Ureter (tissue), 1 donor: ENCODE data around the gene POP5. TPM values are rescaled to one million over a fixed set of nuclear protein-coding genes. Genes with fewer than 3 reads are reported as not detected.

ENCODE experiments used
- DNase-seq: peaks from one replicate; pipeline ENCODE4 v3.0.0-alpha.2; 2020; ENCODE audit warnings: low spot score
- total RNA-seq: library from RNA; stranded (reverse); gene quantifications from one replicate; pipeline ENCODE4 v1.2.4, GENCODE V29; 2023
- donor health status: DM: yes; HTN: yes; CAD: no.

The POP5 gene
- total RNA-seq, 1 donor from 2014 or later: 54.6 TPM

- no peak for DNase-seq
Measured at GRCh38 chr12:120588948-120589930, 8.0 kb upstream of the POP5 start.

- no peak for DNase-seq
Measured at GRCh38 chr12:120588371-120588770, 7.2 kb upstream of the POP5 start.

DNA sequence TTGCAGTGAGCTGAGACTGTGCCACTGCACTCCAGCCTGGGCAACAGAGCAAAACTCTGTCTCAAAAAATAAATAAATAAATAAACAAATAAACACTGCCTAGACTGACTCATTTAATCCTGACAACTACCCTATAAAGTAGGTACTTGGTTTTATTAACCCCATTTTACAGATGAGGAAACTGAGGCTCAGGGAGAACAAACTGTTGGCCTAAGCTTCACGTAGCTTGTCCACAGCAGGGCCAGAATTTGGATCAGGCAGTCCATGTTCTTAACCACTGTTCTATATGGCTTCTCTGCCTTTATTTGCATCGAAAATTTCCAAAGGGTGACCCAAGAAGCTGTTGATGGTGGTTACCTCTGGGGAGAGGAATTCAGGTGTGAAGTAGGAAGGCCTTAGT is 5.7 kb upstream of the POP5 start:
- DNase-seq: no peak

GRCh38 chr12:120586206-120586605 is 5.0 kb upstream of the POP5 start:
- no peak for DNase-seq

DNA sequence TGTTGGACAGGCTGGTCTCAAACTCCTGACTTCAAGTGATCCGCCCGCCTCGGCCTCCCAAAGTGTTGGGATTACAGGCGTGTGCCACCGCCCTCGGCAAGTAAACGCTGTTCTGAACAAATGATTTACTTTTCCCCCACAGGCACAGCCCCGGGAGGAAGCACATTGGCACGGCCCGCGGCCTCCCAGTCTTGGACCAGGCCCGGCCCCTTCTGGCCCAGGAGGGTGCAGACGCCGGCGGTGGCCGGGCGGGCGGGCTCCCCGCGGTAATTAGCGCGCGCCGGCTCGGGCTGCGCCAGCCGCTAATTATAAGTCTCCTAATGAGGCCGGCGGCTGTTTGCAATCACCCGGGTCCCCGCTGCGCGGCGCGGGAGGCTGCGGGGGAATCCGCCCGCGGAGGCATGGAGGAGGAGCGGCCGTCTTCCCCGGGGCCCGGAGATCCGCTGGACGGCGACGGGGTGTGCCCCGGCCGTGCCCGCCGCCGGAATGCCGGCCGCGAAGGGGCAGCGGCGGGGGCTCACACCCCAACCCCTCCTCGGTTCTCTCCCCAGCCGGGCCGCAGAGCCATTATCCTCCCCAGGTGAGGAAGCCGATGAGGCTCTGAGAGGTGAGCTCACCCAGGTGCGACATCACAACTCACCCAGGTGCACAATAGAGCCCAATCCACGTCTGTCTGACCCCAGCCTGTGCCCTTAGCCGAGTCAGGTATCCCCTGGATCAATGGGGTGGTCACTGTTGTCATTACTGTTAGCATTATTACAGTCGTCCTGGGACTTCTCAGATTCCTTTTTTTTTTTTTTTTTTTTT is 3.3 kb upstream of the POP5 start:
- peak; percentile 54 for DNase-seq

- peak; percentile 80 for DNase-seq
Measured at GRCh38 chr12:120583478-120584030, 2.4 kb upstream of the POP5 start.

- DNase-seq: no peak
Measured at GRCh38 chr12:120581998-120582397, 796 bp upstream of the POP5 start.

DNA sequence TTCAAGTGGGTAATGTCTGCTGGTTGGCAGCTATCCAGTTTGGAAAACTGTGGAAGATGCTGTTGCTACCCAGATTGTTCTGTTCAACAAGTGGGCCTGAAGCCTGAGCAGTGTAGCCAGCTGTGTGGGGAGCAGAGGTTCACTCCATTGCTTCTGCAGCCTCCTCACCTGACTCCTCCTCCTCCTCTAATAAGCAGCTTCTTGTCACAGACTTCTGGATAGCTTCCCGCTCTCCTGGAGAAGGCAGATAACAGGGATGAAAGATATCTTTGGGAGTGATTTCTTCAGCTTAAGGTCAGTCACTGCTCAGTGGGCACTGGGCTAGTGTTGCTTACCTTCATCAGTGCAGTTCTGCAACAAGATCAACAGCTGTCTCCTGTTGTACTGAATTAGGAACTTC is 2.0 kb downstream of the POP5 start:
- no peak for DNase-seq

- no peak for DNase-seq
Measured at GRCh38 chr12:120574106-120574505, 7.1 kb downstream of the POP5 start.

- DNase-seq: no peak
Measured at GRCh38 chr12:120573560-120573959, 7.6 kb downstream of the POP5 start.

DNA sequence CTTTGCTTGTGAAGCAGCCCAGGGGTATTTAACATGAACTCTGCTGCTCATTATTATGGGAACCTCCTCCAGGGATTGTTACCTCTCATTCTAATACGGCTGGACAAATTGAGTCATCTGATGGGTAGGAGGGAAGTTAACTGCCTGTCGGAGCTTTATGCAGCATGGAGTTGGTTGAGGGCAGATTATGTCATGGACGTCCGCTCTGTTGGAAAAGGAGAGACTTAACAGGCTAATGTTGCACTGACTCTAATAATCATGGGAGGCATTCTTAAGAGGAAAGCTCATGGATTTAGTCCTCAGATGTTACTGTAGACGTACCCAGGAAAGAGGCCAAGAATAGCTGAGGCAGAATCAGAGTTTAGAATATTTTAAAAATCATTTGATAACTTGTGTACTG is 9.9 kb downstream of the POP5 start:
- DNase-seq: no peak

DNA sequence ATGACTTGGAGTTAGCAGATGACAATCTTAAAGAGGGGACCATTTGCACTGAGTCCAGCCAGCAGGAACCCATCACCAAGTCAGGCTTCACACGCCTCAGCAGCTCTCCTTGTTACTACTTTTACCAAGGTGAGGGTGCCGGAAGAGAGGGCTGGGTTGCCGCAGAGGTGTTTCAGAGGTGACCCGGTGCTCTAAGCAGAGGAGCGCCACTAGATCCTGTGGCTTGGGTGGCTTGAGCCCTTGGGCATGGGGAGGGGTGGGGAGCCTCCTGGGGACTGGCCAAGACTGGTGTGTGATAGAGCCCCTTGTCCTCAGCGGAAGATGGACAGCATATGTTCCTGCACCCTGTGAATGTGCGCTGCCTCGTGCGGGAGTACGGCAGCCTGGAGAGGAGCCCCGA is 17.7 kb downstream of the POP5 start:
- DNase-seq: no peak

DNA sequence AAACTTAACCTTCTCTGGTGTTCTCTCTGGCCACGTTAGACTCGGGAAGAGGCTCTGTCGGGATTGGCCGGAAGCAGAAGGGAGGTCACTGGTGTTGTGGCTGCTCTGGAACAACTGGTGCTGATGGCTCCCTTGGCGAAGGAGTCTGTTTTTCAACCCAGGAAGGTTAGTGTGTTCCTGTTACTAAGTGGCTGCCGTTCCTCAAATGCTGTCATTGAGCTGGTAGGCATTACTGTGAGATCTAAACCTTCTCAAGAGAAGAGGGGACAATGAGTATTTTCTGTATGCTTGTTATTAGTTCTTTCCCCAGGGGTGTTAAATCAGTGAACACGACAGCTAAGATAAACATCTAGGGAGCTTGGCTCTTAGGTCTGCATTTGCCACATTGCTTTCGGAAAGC is 18.3 kb downstream of the POP5 start:
- no peak for DNase-seq

GRCh38 chr12:120557589-120557988 is 23.6 kb downstream of the POP5 start:
- DNase-seq: no peak

- DNase-seq: no peak
Measured at GRCh38 chr12:120554678-120555077, 26.5 kb downstream of the POP5 start.

- DNase-seq: no peak
Measured at GRCh38 chr12:120546050-120546386, 35.2 kb downstream of the POP5 start.

- DNase-seq: no peak
Measured at GRCh38 chr12:120544691-120545090, 36.5 kb downstream of the POP5 start.

GRCh38 chr12:120542166-120542565 is 39.0 kb downstream of the POP5 start:
- no peak for DNase-seq

DNA sequence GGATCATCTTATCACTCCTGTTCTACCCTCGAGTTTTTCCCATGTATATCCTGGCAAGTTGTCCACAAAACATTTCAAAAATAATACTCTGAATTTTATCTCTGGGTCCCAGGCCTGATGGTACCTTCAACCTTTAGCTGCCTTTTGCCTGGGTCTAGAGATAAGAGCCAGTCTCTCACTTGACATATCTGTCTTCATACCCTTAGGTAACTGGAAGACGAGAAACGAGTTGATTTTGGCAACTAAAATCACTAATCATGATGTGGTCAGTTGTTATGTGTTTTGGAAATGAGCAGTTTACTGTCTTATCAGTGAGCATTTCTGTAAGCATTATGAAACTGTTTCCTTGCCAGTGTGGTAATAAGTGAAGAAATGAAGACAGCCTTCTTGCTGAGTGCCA is 40.8 kb downstream of the POP5 start:
- DNase-seq: no peak

- DNase-seq: no peak
Measured at GRCh38 chr12:120539303-120539702, 41.9 kb downstream of the POP5 start.

DNA sequence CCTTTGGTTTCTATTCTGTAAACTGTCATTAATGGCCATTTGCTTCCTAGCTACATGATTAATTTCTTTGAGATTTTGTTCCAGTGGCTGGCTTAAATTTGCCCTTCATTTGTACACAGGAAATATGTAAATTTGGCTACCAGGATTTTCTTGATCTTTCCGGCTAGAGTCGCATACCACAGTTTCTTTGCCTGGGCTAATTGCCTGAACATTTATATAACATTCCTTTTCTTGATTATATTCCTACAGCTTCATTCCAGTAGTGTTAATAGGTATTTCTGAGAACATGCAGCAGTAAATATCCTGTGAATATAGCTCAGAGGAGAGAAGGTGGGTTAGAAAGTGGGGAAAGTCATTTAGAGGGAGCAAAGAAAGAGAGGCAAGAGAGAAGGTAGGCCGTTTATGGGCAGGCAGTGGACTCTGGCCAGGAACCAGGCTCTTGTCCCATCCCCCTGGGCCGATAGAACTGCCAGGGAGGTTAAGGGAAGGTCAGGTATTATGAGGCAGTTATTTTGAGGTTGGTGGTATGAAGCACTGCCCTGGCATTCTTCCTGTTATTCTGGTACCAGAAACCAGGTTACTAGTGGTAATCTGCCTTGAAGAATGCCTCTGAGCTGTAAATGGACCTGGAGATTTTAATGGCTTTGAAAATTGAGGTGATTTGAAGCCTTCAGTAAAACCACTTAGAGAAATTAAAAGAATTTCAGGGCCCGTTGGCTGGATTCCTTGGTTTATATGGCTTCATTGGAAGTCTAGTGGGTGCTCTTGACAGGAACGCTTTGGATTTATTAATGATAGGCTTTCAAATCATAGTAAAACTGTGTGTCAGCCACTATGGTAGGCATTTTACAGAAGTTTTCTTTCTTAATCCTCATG is 42.7 kb downstream of the POP5 start:
- DNase-seq: peak; percentile 69

- no peak for DNase-seq
Measured at GRCh38 chr12:120537856-120538220, 43.4 kb downstream of the POP5 start.
